ENCODE data around the gene TBC1D17. TPM values are rescaled to one million over a fixed set of nuclear protein-coding genes. Genes with fewer than 3 reads are reported as not detected.

TBC1D17 gene
- total RNA-seq, 1 donor from 2014 or later = 29.1 TPM

GRCh38 chr19:49884760-49885159, 7.3 kb downstream of the TBC1D17 start:
- Histone ChIP-seq H3K4me3 (ENCODE audit: insufficient read depth, low read depth, low read length) (no peak overlapping the region), H3K27ac (ENCODE audit: low read depth, low read length) (no peak overlapping the region), H3K9me3 (ENCODE audit: insufficient read depth, low read depth, low read length) (peaks cover 12% of the 10 kb centered on the region), H3K4me2 (ENCODE audit: low read length) (no peak overlapping the region), H4K20me1 (ENCODE audit: insufficient read depth, low read length) (no peaks in the 10 kb centered on the region), H3K9ac (ENCODE audit: low read length) (no peak overlapping the region), H3K79me2 (ENCODE audit: insufficient read depth, low read length) (no peaks in the 10 kb centered on the region), H2AFZ (ENCODE audit: low read depth, low read length) (no peak overlapping the region), H3K27me3 (ENCODE audit: insufficient read depth, low read length) (no peaks in the 10 kb centered on the region), H3K4me1 (ENCODE audit: insufficient read depth, low read length) (no peaks in the 10 kb centered on the region), H3K36me3 (ENCODE audit: insufficient read depth, low read length) (peaks cover 9% of the 10 kb centered on the region)
- H3K36me3 Mint-ChIP-seq (ENCODE audit: low read depth, unreplicated experiment) = peaks cover 26% of the 10 kb centered on the region
- H3K27me3 Mint-ChIP-seq (ENCODE audit: low read depth, unreplicated experiment) = no peaks in the 10 kb centered on the region
- H3K4me3 Mint-ChIP-seq (ENCODE audit: unreplicated experiment) = no peak overlapping the region
- H3K9me3 Mint-ChIP-seq (ENCODE audit: unreplicated experiment) = no peaks in the 10 kb centered on the region
- FAIRE-seq = no peak
- H3K4me1 Mint-ChIP-seq (ENCODE audit: low read depth, unreplicated experiment) = no peaks in the 10 kb centered on the region
- no peak for DNase-seq (ENCODE audit: low read depth)
- H3K27ac Mint-ChIP-seq (ENCODE audit: unreplicated experiment) = no peak overlapping the region
- TF ChIP-seq CTCF (IDR thresholded peaks at IDR 0.05; ENCODE audit: insufficient read depth, low read depth, low read length) (no peak), EZH2 (IDR thresholded peaks at IDR 0.05; ENCODE audit: insufficient read depth, low read length) (no peak)

GRCh38 chr19:49887037-49887664, 9.6 kb downstream of the TBC1D17 start:
- no peaks in the 10 kb centered on the region for H3K79me2 ChIP-seq (ENCODE audit: insufficient read depth, low read length)
- no peak overlapping the region for H3K27ac ChIP-seq (ENCODE audit: low read depth, low read length)
- no peak overlapping the region for H3K4me3 ChIP-seq (ENCODE audit: insufficient read depth, low read depth, low read length)
- FAIRE-seq (no peak), DNase-seq (ENCODE audit: low read depth) (no peak)
- no peaks in the 10 kb centered on the region for H3K4me1 Mint-ChIP-seq (ENCODE audit: low read depth, unreplicated experiment)
- H3K4me1 ChIP-seq (ENCODE audit: insufficient read depth, low read length) = peaks cover 3% of the 10 kb centered on the region
- peaks cover 12% of the 10 kb centered on the region for H3K27me3 Mint-ChIP-seq (ENCODE audit: low read depth, unreplicated experiment)
- H3K36me3 ChIP-seq (ENCODE audit: insufficient read depth, low read length) = peaks cover 9% of the 10 kb centered on the region
- TF ChIP-seq EZH2 (IDR thresholded peaks at IDR 0.05; ENCODE audit: insufficient read depth, low read length) = no peak
- TF ChIP-seq CTCF (IDR thresholded peaks at IDR 0.05; ENCODE audit: insufficient read depth, low read depth, low read length) = no peak
- H3K27me3 ChIP-seq (ENCODE audit: insufficient read depth, low read length) = no peaks in the 10 kb centered on the region
- H3K4me2 ChIP-seq (ENCODE audit: low read length) = no peak overlapping the region
- H3K9me3 ChIP-seq (ENCODE audit: insufficient read depth, low read depth, low read length) = peaks cover 14% of the 10 kb centered on the region
- H3K9ac ChIP-seq (ENCODE audit: low read length) = no peak overlapping the region
- peaks cover 18% of the 10 kb centered on the region for H3K36me3 Mint-ChIP-seq (ENCODE audit: low read depth, unreplicated experiment)
- H2AFZ ChIP-seq (ENCODE audit: low read depth, low read length) = no peak overlapping the region
- no peak overlapping the region for H3K4me3 Mint-ChIP-seq (ENCODE audit: unreplicated experiment)
- no peaks in the 10 kb centered on the region for H4K20me1 ChIP-seq (ENCODE audit: insufficient read depth, low read length)
- no peak overlapping the region for H3K27ac Mint-ChIP-seq (ENCODE audit: unreplicated experiment)
- H3K9me3 Mint-ChIP-seq (ENCODE audit: unreplicated experiment) = no peaks in the 10 kb centered on the region
